Ovary (tissue), 3 donors: ENCODE data around the gene TNFAIP6.

Source experiments
- POLR2A ChIP-seq: fragments of 450-650 bp; IDR thresholded peaks from one replicate; pipeline ENCODE4 v1.6.1; 2017; ENCODE audit warnings: antibody characterized with exemption, mild to moderate bottlenecking, moderate library complexity
- TF ChIP-seq, protein P1 (sequence below), 3 donors: fragments of 450-650 bp in 2 of 3; fragments of 200-600 bp in 1 of 3; IDR thresholded peaks; one replicate each; pipeline versions ENCODE4 v1.5.1 to v1.8.0; 2016 to 2022; ENCODE audit warnings: antibody characterized with exemption in 3 of 3, mild to moderate bottlenecking in 1 of 3
- donor health status: DM: no; HTN: no; CAD: no.

DNA sequence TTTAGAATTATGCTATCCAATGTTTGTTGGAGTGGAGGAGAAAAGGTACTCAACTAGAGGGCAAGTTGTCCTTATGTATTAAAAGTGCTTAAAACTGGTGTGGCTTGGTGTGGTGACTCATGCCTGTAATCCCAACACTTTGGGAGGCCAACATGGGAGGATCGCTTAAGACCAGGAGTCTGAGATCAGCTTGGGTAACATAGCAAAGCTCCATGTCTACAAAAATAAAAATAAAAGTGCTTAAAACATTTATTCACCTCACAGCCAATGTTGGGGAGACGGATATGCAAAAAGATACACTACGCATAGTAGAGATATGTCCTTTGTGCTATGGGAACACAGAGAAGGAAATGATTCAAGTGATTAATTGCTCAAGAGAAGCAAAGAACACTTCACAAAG, 19.3 kb upstream of the TNFAIP6 start:
- TF ChIP-seq POLR2A = no peak
- TF ChIP-seq, protein P1, sequence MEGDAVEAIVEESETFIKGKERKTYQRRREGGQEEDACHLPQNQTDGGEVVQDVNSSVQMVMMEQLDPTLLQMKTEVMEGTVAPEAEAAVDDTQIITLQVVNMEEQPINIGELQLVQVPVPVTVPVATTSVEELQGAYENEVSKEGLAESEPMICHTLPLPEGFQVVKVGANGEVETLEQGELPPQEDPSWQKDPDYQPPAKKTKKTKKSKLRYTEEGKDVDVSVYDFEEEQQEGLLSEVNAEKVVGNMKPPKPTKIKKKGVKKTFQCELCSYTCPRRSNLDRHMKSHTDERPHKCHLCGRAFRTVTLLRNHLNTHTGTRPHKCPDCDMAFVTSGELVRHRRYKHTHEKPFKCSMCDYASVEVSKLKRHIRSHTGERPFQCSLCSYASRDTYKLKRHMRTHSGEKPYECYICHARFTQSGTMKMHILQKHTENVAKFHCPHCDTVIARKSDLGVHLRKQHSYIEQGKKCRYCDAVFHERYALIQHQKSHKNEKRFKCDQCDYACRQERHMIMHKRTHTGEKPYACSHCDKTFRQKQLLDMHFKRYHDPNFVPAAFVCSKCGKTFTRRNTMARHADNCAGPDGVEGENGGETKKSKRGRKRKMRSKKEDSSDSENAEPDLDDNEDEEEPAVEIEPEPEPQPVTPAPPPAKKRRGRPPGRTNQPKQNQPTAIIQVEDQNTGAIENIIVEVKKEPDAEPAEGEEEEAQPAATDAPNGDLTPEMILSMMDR (IDR thresholded peaks at IDR 0.05) = no peak
